DMS 273 (cell line): ENCODE measurements around the gene SPATA4.

Source experiments
- DNase-seq: peaks from one replicate; lab custom pipeline; 2025; ENCODE audit not compliant: unreplicated experiment; lab: John Stamatoyannopoulos, UW

Gene SPATA4

GRCh38 chr4:176189891-176190795, 5.2 kb downstream of the SPATA4 start:
- DNase-seq: no peak

GRCh38 chr4:176188654-176189053, 6.7 kb downstream of the SPATA4 start:
- DNase-seq: no peak

- no peak for DNase-seq
Observed at GRCh38 chr4:176187624-176188023, 7.8 kb downstream of the SPATA4 start.

GRCh38 chr4:176186671-176187395, 8.6 kb downstream of the SPATA4 start:
- peak; percentile 3 for DNase-seq

- DNase-seq: no peak
Observed at GRCh38 chr4:176186067-176186466, 9.3 kb downstream of the SPATA4 start.

GRCh38 chr4:176185051-176185450, 10.3 kb downstream of the SPATA4 start:
- DNase-seq: no peak

GRCh38 chr4:176163041-176163440, 32.3 kb downstream of the SPATA4 start:
- no peak for DNase-seq

GRCh38 chr4:176156656-176157055, 38.7 kb downstream of the SPATA4 start:
- no peak for DNase-seq

GRCh38 chr4:176153124-176153523, 42.3 kb downstream of the SPATA4 start:
- DNase-seq: no peak

- no peak for DNase-seq
Observed at GRCh38 chr4:176150704-176151103, 44.7 kb downstream of the SPATA4 start.

GRCh38 chr4:176150356-176150682, 45.1 kb downstream of the SPATA4 start:
- DNase-seq: peak; percentile 40

GRCh38 chr4:176149680-176150355, 45.6 kb downstream of the SPATA4 start:
- DNase-seq: no peak

- DNase-seq: no peak
Observed at GRCh38 chr4:176142253-176142652, 53.1 kb downstream of the SPATA4 start.

GRCh38 chr4:176139518-176139917, 55.9 kb downstream of the SPATA4 start:
- DNase-seq: no peak

- DNase-seq: no peak
Observed at GRCh38 chr4:176137631-176138030, 57.8 kb downstream of the SPATA4 start.

GRCh38 chr4:176134670-176135069, 60.7 kb downstream of the SPATA4 start:
- DNase-seq: no peak
